HUES6 (cell line): ENCODE results near the gene HDAC8.

Experiments used
- H3K27ac ChIP-seq: 2 replicates; pipeline ENCODE4 v1.7.0; 2013; ENCODE audit warnings: low read depth, mild to moderate bottlenecking, low read length, inconsistent platforms
- H3K27me3 ChIP-seq: 2 replicates; pipeline ENCODE4 v1.6.1; 2013; ENCODE audit warnings: low read length; ENCODE audit not compliant: control insufficient read depth, insufficient read depth
- H3K36me3 ChIP-seq: 2 replicates; pipeline ENCODE4 v1.6.1; 2013; ENCODE audit warnings: low read length; ENCODE audit not compliant: control insufficient read depth, insufficient read depth
- H3K4me1 ChIP-seq: 2 replicates; pipeline ENCODE4 v1.6.1; 2013; ENCODE audit warnings: low read length; ENCODE audit not compliant: control insufficient read depth, insufficient read depth
- H3K4me3 ChIP-seq: 2 replicates; pipeline ENCODE4 v1.5.1; 2013; ENCODE audit warnings: low read depth, low read length
- H3K9ac ChIP-seq: one replicate; pipeline ENCODE4 v1.6.1; 2013; ENCODE audit warnings: mild to moderate bottlenecking, low read length
- H3K9me3 ChIP-seq: 2 replicates; pipeline ENCODE4 v1.6.1; 2013; ENCODE audit warnings: low read depth, low read length; ENCODE audit not compliant: control insufficient read depth, insufficient read depth

The HDAC8 gene

GRCh38 chrX:72376124-72376523 is 196.5 kb downstream of the HDAC8 start:
- Histone ChIP-seq H3K27ac (no peak overlapping the region), H3K4me3 (no peak overlapping the region), H3K36me3 (no peaks in the 10 kb centered on the region), H3K9me3 (no peaks in the 10 kb centered on the region; the same call in 1 of the 2 replicates), H3K9ac (no peak overlapping the region), H3K27me3 (no peaks in the 10 kb centered on the region), H3K4me1 (no peaks in the 10 kb centered on the region)

- Histone ChIP-seq H3K36me3 (no peaks in the 10 kb centered on the region), H3K27me3 (no peaks in the 10 kb centered on the region), H3K9ac (no peak overlapping the region), H3K9me3 (no peaks in the 10 kb centered on the region; the same call in 1 of the 2 replicates), H3K27ac (no peak overlapping the region), H3K4me3 (no peak overlapping the region), H3K4me1 (no peaks in the 10 kb centered on the region)
Observed at GRCh38 chrX:72373136-72373535, 199.5 kb downstream of the HDAC8 start.

GRCh38 chrX:72372735-72373134 is 199.9 kb downstream of the HDAC8 start:
- H3K27me3 ChIP-seq = no peaks in the 10 kb centered on the region
- H3K9me3 ChIP-seq = no peaks in the 10 kb centered on the region; the same call in 1 of the 2 replicates
- H3K27ac ChIP-seq = no peak overlapping the region
- H3K9ac ChIP-seq = no peak overlapping the region
- no peak overlapping the region for H3K4me3 ChIP-seq
- H3K4me1 ChIP-seq = no peaks in the 10 kb centered on the region
- no peaks in the 10 kb centered on the region for H3K36me3 ChIP-seq

- Histone ChIP-seq H3K9ac (no peak overlapping the region), H3K4me3 (no peak overlapping the region), H3K27me3 (no peaks in the 10 kb centered on the region), H3K4me1 (no peaks in the 10 kb centered on the region), H3K36me3 (no peaks in the 10 kb centered on the region), H3K27ac (no peak overlapping the region), H3K9me3 (no peaks in the 10 kb centered on the region; the same call in 1 of the 2 replicates)
Observed at GRCh38 chrX:72371405-72371804, 201.2 kb downstream of the HDAC8 start.

- Histone ChIP-seq H3K36me3 (no peaks in the 10 kb centered on the region), H3K27ac (no peak overlapping the region), H3K9me3 (no peaks in the 10 kb centered on the region; the same call in 1 of the 2 replicates), H3K9ac (no peak overlapping the region), H3K4me3 (no peak overlapping the region), H3K27me3 (no peaks in the 10 kb centered on the region), H3K4me1 (no peaks in the 10 kb centered on the region)
Observed at GRCh38 chrX:72368796-72369195, 203.8 kb downstream of the HDAC8 start.

- H3K4me1 ChIP-seq = no peaks in the 10 kb centered on the region
- H3K27ac ChIP-seq = no peak overlapping the region
- H3K36me3 ChIP-seq = no peaks in the 10 kb centered on the region
- H3K9me3 ChIP-seq = no peaks in the 10 kb centered on the region; the same call in 1 of the 2 replicates
- H3K4me3 ChIP-seq = no peak overlapping the region
- no peak overlapping the region for H3K9ac ChIP-seq
- H3K27me3 ChIP-seq = no peaks in the 10 kb centered on the region
Observed at GRCh38 chrX:72367516-72367915, 205.1 kb downstream of the HDAC8 start.

- H3K27ac ChIP-seq = no peak overlapping the region
- no peaks in the 10 kb centered on the region for H3K4me1 ChIP-seq
- H3K9ac ChIP-seq = no peak overlapping the region
- H3K4me3 ChIP-seq = no peak overlapping the region
- H3K27me3 ChIP-seq = no peaks in the 10 kb centered on the region
- H3K36me3 ChIP-seq = no peaks in the 10 kb centered on the region
- no peaks in the 10 kb centered on the region; the same call in 1 of the 2 replicates for H3K9me3 ChIP-seq
Observed at GRCh38 chrX:72366701-72367454, 205.8 kb downstream of the HDAC8 start.

- Histone ChIP-seq H3K4me1 (no peaks in the 10 kb centered on the region), H3K4me3 (no peak overlapping the region), H3K9ac (no peak overlapping the region), H3K9me3 (no peaks in the 10 kb centered on the region; the same call in 1 of the 2 replicates), H3K27me3 (no peaks in the 10 kb centered on the region), H3K36me3 (no peaks in the 10 kb centered on the region), H3K27ac (no peak overlapping the region)
Observed at GRCh38 chrX:72366178-72366577, 206.5 kb downstream of the HDAC8 start.

- no peaks in the 10 kb centered on the region for H3K36me3 ChIP-seq
- no peak overlapping the region for H3K9ac ChIP-seq
- no peak overlapping the region for H3K27ac ChIP-seq
- H3K4me1 ChIP-seq = no peaks in the 10 kb centered on the region
- H3K4me3 ChIP-seq = no peak overlapping the region
- no peaks in the 10 kb centered on the region for H3K27me3 ChIP-seq
- no peaks in the 10 kb centered on the region; the same call in 1 of the 2 replicates for H3K9me3 ChIP-seq
Observed at GRCh38 chrX:72365126-72365525, 207.5 kb downstream of the HDAC8 start.

- Histone ChIP-seq H3K9me3 (no peaks in the 10 kb centered on the region; the same call in 1 of the 2 replicates), H3K4me1 (0 out of 2 replicates have a peak, but pooled peaks cover 4% of the 10 kb centered on the region), H3K36me3 (no peaks in the 10 kb centered on the region), H3K27me3 (no peaks in the 10 kb centered on the region), H3K4me3 (no peak overlapping the region), H3K9ac (no peak overlapping the region), H3K27ac (no peak overlapping the region)
Observed at GRCh38 chrX:72360326-72360725, 212.3 kb downstream of the HDAC8 start.

- Histone ChIP-seq H3K27ac (no peak overlapping the region), H3K27me3 (no peaks in the 10 kb centered on the region), H3K4me1 (peaks cover 8% of the 10 kb centered on the region; the same call in 1 of the 2 replicates), H3K9me3 (peaks cover 2% of the 10 kb centered on the region; the same call in 1 of the 2 replicates), H3K36me3 (no peaks in the 10 kb centered on the region), H3K4me3 (no peak overlapping the region), H3K9ac (no peak overlapping the region)
Observed at GRCh38 chrX:72358313-72358712, 214.3 kb downstream of the HDAC8 start.
